Stimulated activated CD4-positive, alpha-beta T cell treated with anti-CD3 and anti-CD28 coated beads, Interleukin-1b, Interleukin-23, amount 100 ng/mL, for 24 hours (primary cell): ENCODE measurements around the gene VPS37D.

ENCODE experiments used
- DNase-seq, 4 experiments: peaks; one replicate each; pipeline ENCODE4 v3.0.0-alpha.2; 2020; ENCODE audit warnings: low read depth in 4 of 4, low spot score in 1 of 4

VPS37D gene

GRCh38 chr7:73680501-73680900 lies 12.9 kb downstream of the VPS37D start:
- no peak for DNase-seq

- DNase-seq, result no peak
These were observed 13.4 kb downstream of the VPS37D start for GRCh38 chr7:73681031-73681430.

GRCh38 chr7:73682745-73683055 lies 15.1 kb downstream of the VPS37D start:
- DNase-seq, result no peak

GRCh38 chr7:73683056-73683787 lies 15.6 kb downstream of the VPS37D start, which contains the start of the genes BUD23 and DNAJC30:
Gene BUD23, plus strand, starts transcription at chr7:73683597. Its CDS starts 29 bp downstream, at chr7:73683626.
Gene DNAJC30, minus strand, starts transcription at chr7:73683453. Its CDS starts 30 bp downstream, at chr7:73683423.
- DNase-seq, result peak; percentile 95 to 99 (median 98)

- no peak for DNase-seq
These were observed 16.4 kb downstream of the VPS37D start for GRCh38 chr7:73683788-73684693.

- DNase-seq, result no peak
These were observed 17.7 kb downstream of the VPS37D start for GRCh38 chr7:73685311-73685710.

GRCh38 chr7:73688288-73688687 lies 20.7 kb downstream of the VPS37D start:
- DNase-seq, result no peak

GRCh38 chr7:73690646-73691045 lies 23.0 kb downstream of the VPS37D start:
- no peak for DNase-seq

- DNase-seq, result no peak
These were observed 28.7 kb downstream of the VPS37D start for GRCh38 chr7:73696372-73696771.

- DNase-seq, result no peak
These were observed 30.8 kb downstream of the VPS37D start for GRCh38 chr7:73698410-73698809.

GRCh38 chr7:73699370-73700068 lies 31.9 kb downstream of the VPS37D start:
- DNase-seq, result no peak

GRCh38 chr7:73700069-73700423 lies 32.4 kb downstream of the VPS37D start:
- DNase-seq, result no peak

- no peak for DNase-seq
These were observed 33.0 kb downstream of the VPS37D start for GRCh38 chr7:73700581-73701134.

- peak in 1 of 4 experiments; percentile 14 for DNase-seq
These were observed 33.8 kb downstream of the VPS37D start for GRCh38 chr7:73701357-73701995.

GRCh38 chr7:73702226-73702625 lies 34.6 kb downstream of the VPS37D start:
- DNase-seq, result no peak

GRCh38 chr7:73702665-73703064 lies 35.0 kb downstream of the VPS37D start:
- no peak for DNase-seq

GRCh38 chr7:73703225-73703624 lies 35.6 kb downstream of the VPS37D start:
- no peak for DNase-seq

GRCh38 chr7:73703757-73704639 lies 36.4 kb downstream of the VPS37D start:
- peak in 1 of 4 experiments; percentile 39 for DNase-seq

GRCh38 chr7:73704640-73705550 lies 37.3 kb downstream of the VPS37D start:
- no peak for DNase-seq
